Measurements from ENCODE around the gene BCAT1.

The BCAT1 gene

DNA sequence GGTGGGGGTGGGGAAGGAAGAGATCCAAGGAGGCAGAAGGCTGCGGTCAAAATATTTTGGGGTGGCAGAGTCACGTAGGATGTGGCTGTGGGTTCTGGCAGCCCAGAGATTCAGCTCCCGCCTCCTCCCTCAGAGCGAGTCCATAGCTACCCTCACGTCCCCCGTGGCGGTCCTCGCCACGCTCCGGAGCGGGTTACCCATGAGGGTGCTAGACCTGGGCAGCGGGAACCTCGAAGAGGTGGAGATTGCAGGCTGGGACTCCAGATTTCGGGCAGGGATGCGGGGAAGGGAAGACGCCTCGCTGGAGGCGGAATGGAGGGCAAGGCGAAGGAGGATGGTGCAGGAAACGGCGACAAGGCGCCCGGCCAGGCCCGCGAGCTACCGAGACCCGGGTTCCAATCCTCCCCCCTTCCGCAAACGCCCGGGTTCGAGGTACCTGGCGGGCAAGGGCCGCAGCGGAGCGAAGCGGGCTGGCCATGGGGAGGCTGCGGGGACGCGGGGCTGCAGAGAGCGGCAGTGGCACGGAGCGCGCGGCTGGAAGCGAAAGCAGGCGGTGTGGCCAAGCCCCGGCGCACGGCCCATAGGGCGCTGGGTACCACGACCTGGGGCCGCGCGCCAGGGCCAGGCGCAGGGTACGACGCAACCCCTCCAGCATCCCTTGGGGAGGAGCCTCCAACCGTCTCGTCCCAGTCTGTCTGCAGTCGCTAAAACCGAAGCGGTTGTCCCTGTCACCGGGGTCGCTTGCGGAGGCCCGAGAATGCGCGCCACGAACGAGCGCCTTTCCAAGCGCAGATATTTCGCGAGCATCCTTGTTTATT is 46.2 kb downstream of the BCAT1 start:
- peaks cover 8 to 44% (median 35%) of the 10 kb centered on the region in 4 experiments for H3K4me1 ChIP-seq (ENCODE audit: control extremely low read depth in 1 of 4, control insufficient read depth in 4 of 4, insufficient read depth in 4 of 4, low read length in 3 of 4)
- H3K9me3 ChIP-seq (ENCODE audit: control extremely low read depth in 1 of 5, control insufficient read depth in 4 of 5, insufficient read depth in 2 of 5, low read depth in 1 of 5, low read length in 4 of 5): no peaks in the 10 kb centered on the region
- H3K27me3 ChIP-seq (replicated peaks in 2 of 5; ENCODE audit: control insufficient read depth in 4 of 5, insufficient read depth in 5 of 5, low read length in 4 of 5): no peaks in the 10 kb centered on the region
- POLR2A ChIA-PET: interaction anchor here (0.9 to 1.1 kb wide), 2 partner anchors 7 to 18 kb away, joined by 3 read pairs; no protein-coding TSS in a partner anchor
- CTCF ChIA-PET: interaction anchor here (0.9 to 2.0 kb wide), 5 partner anchors 9 to 50 kb away, joined by 3 to 8 read pairs (median 3); no protein-coding TSS in a partner anchor
- H3K4me3 ChIP-seq (ENCODE audit: control insufficient read depth in 1 of 7, extremely low read depth in 1 of 7, insufficient read depth in 4 of 7, low read depth in 2 of 7, low read length in 6 of 7): peak overlapping the region; percentile 58 to 89 (median 75)
- H3K36me3 ChIP-seq (ENCODE audit: control insufficient read depth in 4 of 4, insufficient read depth in 4 of 4, low read length in 3 of 4): peaks cover 0 to 9% (median under 1%) of the 10 kb centered on the region in 4 experiments
- 0% methylated on average over 67 of the region's 74 CpGs for WGBS (ENCODE audit: insufficient coverage)
- peak overlapping the region in 1 of 2 experiments; percentile 74 for H3K27ac ChIP-seq (ENCODE audit: insufficient read depth in 1 of 2, low read depth in 1 of 2, low read length in 2 of 2, poor library complexity in 1 of 2, severe bottlenecking in 2 of 2)
- peak; percentile 43 to 93 (median 92) for DNase-seq

DNA sequence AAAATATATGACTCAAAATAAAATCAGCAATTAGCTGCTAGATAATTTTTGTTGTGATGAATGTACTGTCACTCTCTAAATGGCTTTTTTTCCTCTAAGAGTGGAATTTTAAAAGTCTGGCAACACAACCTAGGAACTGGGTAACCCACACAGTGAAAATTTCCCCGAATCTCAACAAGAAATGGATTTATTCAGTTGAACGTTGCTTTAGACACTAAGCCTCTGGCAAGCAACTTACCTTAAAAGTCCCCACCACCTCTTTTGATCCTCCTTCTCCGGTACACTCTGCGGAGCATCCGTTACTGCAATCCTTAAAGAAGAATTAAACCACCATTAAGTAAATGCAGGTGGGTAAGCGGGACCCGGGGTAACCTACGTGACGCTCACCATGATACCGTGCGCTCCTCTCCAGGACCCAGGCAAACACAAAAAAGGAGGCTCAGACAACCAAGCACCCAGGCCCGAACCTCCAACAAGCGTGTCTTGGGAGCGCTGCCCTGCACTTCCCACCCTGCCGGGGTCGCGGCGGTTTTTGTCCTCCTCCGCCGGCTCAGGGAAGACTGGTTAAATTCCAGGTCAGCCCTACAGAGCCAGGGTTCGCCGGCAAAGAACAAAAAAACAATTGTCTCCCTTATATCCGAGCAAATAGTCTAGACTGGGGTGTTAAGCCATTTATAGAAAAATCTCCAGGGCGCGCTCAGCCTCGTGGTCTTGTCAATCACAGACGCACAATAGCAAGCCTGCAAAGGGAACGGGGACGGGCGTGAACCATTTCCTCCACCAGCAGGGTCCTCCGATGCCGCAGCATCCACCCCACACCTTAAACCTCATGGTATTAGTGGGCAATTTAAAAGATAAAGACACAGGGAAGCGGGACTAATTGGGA is 47.1 kb downstream of the BCAT1 start:
- Histone ChIP-seq H3K27ac (ENCODE audit: insufficient read depth in 1 of 2, low read depth in 1 of 2, low read length in 2 of 2, poor library complexity in 1 of 2, severe bottlenecking in 2 of 2) (no peak overlapping the region), H3K4me1 (ENCODE audit: control extremely low read depth in 1 of 4, control insufficient read depth in 4 of 4, insufficient read depth in 4 of 4, low read length in 3 of 4) (peaks cover 8 to 44% (median 35%) of the 10 kb centered on the region in 4 experiments), H3K4me3 (ENCODE audit: control insufficient read depth in 1 of 7, extremely low read depth in 1 of 7, insufficient read depth in 4 of 7, low read depth in 2 of 7, low read length in 6 of 7) (peak overlapping the region; percentile 58 to 89 (median 75)), H3K27me3 (replicated peaks in 2 of 5; ENCODE audit: control insufficient read depth in 4 of 5, insufficient read depth in 5 of 5, low read length in 4 of 5) (no peaks in the 10 kb centered on the region), H3K9me3 (ENCODE audit: control extremely low read depth in 1 of 5, control insufficient read depth in 4 of 5, insufficient read depth in 2 of 5, low read depth in 1 of 5, low read length in 4 of 5) (no peaks in the 10 kb centered on the region), H3K36me3 (ENCODE audit: control insufficient read depth in 4 of 4, insufficient read depth in 4 of 4, low read length in 3 of 4) (peaks cover 0 to 9% (median under 1%) of the 10 kb centered on the region in 4 experiments)
- POLR2A ChIA-PET: no interaction called here
- WGBS (ENCODE audit: insufficient coverage): 41% methylated on average over 19 of the region's 33 CpGs
- peak in 1 of 3 donors; percentile 42 for DNase-seq
- CTCF ChIA-PET: interaction anchor here (1.1 to 2.0 kb wide), 4 partner anchors 44 to 49 kb away, joined by 3 to 8 read pairs (median 4); no protein-coding TSS in a partner anchor

DNA sequence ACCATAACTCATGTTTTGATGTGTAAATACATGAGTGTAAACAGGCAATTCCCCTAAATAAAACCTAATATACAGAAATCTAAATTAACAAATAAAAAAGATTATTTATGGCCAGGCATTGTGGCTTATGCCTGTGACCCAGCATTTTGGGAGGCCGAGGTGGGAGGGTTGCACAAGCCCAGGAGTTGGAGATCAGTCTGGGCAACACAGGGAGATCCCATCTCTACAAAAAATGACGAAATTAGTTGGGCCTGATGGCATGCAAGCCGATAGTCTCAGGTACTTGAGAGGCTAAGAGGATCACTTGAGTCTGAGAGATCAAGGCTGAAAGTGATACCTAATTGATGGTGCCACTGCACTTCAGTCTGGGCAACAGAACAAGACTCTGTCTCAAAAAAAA is 48.7 kb downstream of the BCAT1 start:
- peaks cover 8 to 44% (median 35%) of the 10 kb centered on the region in 4 experiments for H3K4me1 ChIP-seq (ENCODE audit: control extremely low read depth in 1 of 4, control insufficient read depth in 4 of 4, insufficient read depth in 4 of 4, low read length in 3 of 4)
- no peaks in the 10 kb centered on the region for H3K27me3 ChIP-seq (replicated peaks in 2 of 5; ENCODE audit: control insufficient read depth in 4 of 5, insufficient read depth in 5 of 5, low read length in 4 of 5)
- no peak overlapping the region for H3K4me3 ChIP-seq (ENCODE audit: control insufficient read depth in 1 of 7, extremely low read depth in 1 of 7, insufficient read depth in 4 of 7, low read depth in 2 of 7, low read length in 6 of 7)
- H3K27ac ChIP-seq (ENCODE audit: insufficient read depth in 1 of 2, low read depth in 1 of 2, low read length in 2 of 2, poor library complexity in 1 of 2, severe bottlenecking in 2 of 2): no peak overlapping the region
- 94% methylated on average over 3 of the region's 3 CpGs for WGBS (ENCODE audit: insufficient coverage)
- POLR2A ChIA-PET: no interaction called here
- H3K9me3 ChIP-seq (ENCODE audit: control extremely low read depth in 1 of 5, control insufficient read depth in 4 of 5, insufficient read depth in 2 of 5, low read depth in 1 of 5, low read length in 4 of 5): no peaks in the 10 kb centered on the region
- CTCF ChIA-PET: no interaction called here
- peaks cover 0 to 6% (median under 1%) of the 10 kb centered on the region in 4 experiments for H3K36me3 ChIP-seq (ENCODE audit: control insufficient read depth in 4 of 4, insufficient read depth in 4 of 4, low read length in 3 of 4)
- no peak for DNase-seq

DNA sequence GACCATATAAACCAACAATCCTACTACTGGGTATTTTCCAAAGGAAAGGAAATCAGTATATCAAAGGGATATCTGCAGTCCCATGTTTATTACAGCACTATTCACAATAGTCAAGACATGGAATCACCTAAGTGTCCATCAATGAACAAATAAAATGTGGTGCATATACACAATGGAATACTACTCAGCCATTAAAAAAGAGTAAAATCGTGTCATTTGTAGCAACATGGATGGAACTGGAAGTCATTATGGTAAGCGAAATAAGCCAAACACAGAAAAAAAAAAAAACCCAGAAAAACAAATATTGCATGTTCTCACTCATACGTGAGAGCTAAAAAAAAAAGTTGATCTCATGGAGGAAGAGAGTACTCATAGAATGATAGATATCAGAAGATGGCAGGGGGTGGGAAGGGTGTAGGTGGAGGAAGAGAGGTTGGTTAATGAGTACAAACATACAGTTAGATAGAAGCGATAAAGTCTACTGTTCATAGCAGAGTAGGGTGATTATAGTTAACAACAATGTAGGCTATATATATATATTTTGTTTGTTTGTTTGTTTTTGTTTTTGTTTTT is 49.3 kb downstream of the BCAT1 start:
- WGBS (ENCODE audit: insufficient coverage): no CpG with 5 or more reads among the region's 4 CpGs
- POLR2A ChIA-PET: no interaction called here
- CTCF ChIA-PET: no interaction called here
- Histone ChIP-seq H3K4me1 (ENCODE audit: control extremely low read depth in 1 of 4, control insufficient read depth in 4 of 4, insufficient read depth in 4 of 4, low read length in 3 of 4) (peaks cover 7 to 44% (median 33%) of the 10 kb centered on the region in 4 experiments), H3K4me3 (ENCODE audit: control insufficient read depth in 1 of 7, extremely low read depth in 1 of 7, insufficient read depth in 4 of 7, low read depth in 2 of 7, low read length in 6 of 7) (no peak overlapping the region), H3K27me3 (replicated peaks in 2 of 5; ENCODE audit: control insufficient read depth in 4 of 5, insufficient read depth in 5 of 5, low read length in 4 of 5) (no peaks in the 10 kb centered on the region), H3K36me3 (ENCODE audit: control insufficient read depth in 4 of 4, insufficient read depth in 4 of 4, low read length in 3 of 4) (peaks cover 0 to 6% (median under 1%) of the 10 kb centered on the region in 4 experiments), H3K9me3 (ENCODE audit: control extremely low read depth in 1 of 5, control insufficient read depth in 4 of 5, insufficient read depth in 2 of 5, low read depth in 1 of 5, low read length in 4 of 5) (no peaks in the 10 kb centered on the region), H3K27ac (ENCODE audit: insufficient read depth in 1 of 2, low read depth in 1 of 2, low read length in 2 of 2, poor library complexity in 1 of 2, severe bottlenecking in 2 of 2) (no peak overlapping the region)
- no peak for DNase-seq

DNA sequence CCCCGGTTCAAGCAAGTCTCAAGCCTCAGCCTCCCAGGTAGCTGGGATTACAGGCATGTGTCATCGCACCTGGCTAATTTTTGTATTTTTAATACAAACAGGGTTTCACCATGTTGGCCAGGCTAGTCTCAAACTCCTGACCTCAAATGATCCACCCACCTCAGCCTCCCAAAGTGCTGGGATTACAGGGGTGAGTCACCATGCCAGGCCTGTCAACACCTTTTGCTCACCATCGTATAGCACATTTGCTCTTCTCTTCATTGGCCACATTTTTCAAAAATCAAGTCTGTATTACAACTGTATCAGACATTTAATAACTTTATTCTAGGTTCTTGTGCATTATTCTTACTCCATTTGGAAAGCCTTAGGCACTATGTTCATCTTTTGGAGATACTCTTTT is 50.3 kb downstream of the BCAT1 start:
- WGBS (ENCODE audit: insufficient coverage): 93% methylated on average over 3 of the region's 3 CpGs
- H3K36me3 ChIP-seq (ENCODE audit: control insufficient read depth in 4 of 4, insufficient read depth in 4 of 4, low read length in 3 of 4): peaks cover 0 to 13% (median 4%) of the 10 kb centered on the region in 4 experiments
- H3K4me3 ChIP-seq (ENCODE audit: control insufficient read depth in 1 of 7, extremely low read depth in 1 of 7, insufficient read depth in 4 of 7, low read depth in 2 of 7, low read length in 6 of 7): no peak overlapping the region
- CTCF ChIA-PET: no interaction called here
- no peak for DNase-seq
- H3K27me3 ChIP-seq (replicated peaks in 2 of 5; ENCODE audit: control insufficient read depth in 4 of 5, insufficient read depth in 5 of 5, low read length in 4 of 5): no peaks in the 10 kb centered on the region
- POLR2A ChIA-PET: no interaction called here
- peaks cover 5 to 35% (median 26%) of the 10 kb centered on the region in 4 experiments for H3K4me1 ChIP-seq (ENCODE audit: control extremely low read depth in 1 of 4, control insufficient read depth in 4 of 4, insufficient read depth in 4 of 4, low read length in 3 of 4)
- no peak overlapping the region for H3K27ac ChIP-seq (ENCODE audit: insufficient read depth in 1 of 2, low read depth in 1 of 2, low read length in 2 of 2, poor library complexity in 1 of 2, severe bottlenecking in 2 of 2)
- no peaks in the 10 kb centered on the region for H3K9me3 ChIP-seq (ENCODE audit: control extremely low read depth in 1 of 5, control insufficient read depth in 4 of 5, insufficient read depth in 2 of 5, low read depth in 1 of 5, low read length in 4 of 5)

DNA sequence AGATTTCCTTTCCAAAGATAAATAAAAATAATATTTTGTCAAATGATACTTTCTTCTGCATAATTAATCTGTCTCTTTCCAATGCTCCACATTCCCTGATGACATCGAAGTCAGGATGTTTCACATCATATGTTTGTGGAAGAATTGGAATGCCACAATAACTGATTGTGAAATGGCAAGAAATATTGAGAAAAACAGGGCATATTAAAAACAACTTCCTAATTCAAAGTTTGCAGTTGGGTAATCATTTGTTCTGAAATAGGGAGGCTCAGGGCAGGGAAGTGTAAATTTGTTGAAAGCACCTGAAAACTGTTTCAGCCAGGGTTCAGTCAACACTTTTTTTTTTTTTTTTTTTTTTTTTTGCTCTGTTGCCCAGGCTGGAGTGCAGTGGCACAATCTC is 50.7 kb downstream of the BCAT1 start:
- Histone ChIP-seq H3K4me1 (ENCODE audit: control extremely low read depth in 1 of 4, control insufficient read depth in 4 of 4, insufficient read depth in 4 of 4, low read length in 3 of 4) (peaks cover 5 to 31% (median 22%) of the 10 kb centered on the region in 4 experiments), H3K9me3 (ENCODE audit: control extremely low read depth in 1 of 5, control insufficient read depth in 4 of 5, insufficient read depth in 2 of 5, low read depth in 1 of 5, low read length in 4 of 5) (no peaks in the 10 kb centered on the region), H3K27me3 (replicated peaks in 2 of 5; ENCODE audit: control insufficient read depth in 4 of 5, insufficient read depth in 5 of 5, low read length in 4 of 5) (no peaks in the 10 kb centered on the region), H3K27ac (ENCODE audit: insufficient read depth in 1 of 2, low read depth in 1 of 2, low read length in 2 of 2, poor library complexity in 1 of 2, severe bottlenecking in 2 of 2) (no peak overlapping the region), H3K4me3 (ENCODE audit: control insufficient read depth in 1 of 7, extremely low read depth in 1 of 7, insufficient read depth in 4 of 7, low read depth in 2 of 7, low read length in 6 of 7) (no peak overlapping the region), H3K36me3 (ENCODE audit: control insufficient read depth in 4 of 4, insufficient read depth in 4 of 4, low read length in 3 of 4) (peaks cover 0 to 17% (median 4%) of the 10 kb centered on the region in 4 experiments)
- no CpG with 5 or more reads among the region's 1 CpG for WGBS (ENCODE audit: insufficient coverage)
- POLR2A ChIA-PET: no interaction called here
- DNase-seq: no peak
- CTCF ChIA-PET: no interaction called here
